HG03558 (cell line): ENCODE measurements around the gene MGAT4B.

ENCODE experiments used
- ATAC-seq: cut with Tn5 transposase; IDR thresholded peaks from one replicate; pipeline ENCODE4 v1.9.1; 2021; ENCODE audit warnings: moderate number of reproducible peaks; ENCODE audit not compliant: unreplicated experiment; ENCODE audit errors: extremely low read depth

MGAT4B gene

GRCh38 chr5:179828756-179829421 is 22.2 kb upstream of the MGAT4B start:
- no peak for ATAC-seq

GRCh38 chr5:179827680-179828079 is 21.0 kb upstream of the MGAT4B start:
- no peak for ATAC-seq

DNA sequence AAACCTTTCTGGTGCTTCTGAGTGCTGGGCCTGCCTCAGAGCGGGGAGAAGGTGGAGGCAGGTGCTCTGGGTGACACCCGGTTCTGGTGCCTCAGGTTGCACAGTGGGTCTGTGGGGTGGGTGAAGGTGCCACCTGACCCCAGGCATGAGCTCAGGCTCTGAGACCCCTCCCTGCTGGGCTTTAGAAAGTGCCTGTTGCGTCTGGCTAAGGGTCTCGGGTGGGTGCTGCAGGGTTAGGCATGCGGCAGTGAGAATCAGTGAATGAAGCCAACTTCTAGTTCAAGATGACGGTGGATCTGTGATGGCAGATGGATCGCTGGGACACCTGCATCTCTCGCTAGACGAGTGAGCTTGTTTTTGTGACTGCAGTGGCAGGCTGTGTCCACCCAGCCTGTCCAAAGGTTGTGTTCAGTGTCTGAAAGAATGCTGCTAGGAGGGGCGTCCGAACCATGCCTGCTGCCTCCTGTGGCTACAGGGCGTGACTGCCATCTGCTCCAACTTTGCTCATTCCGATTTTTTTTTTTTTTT is 19.1 kb upstream of the MGAT4B start:
- ATAC-seq = no peak

DNA sequence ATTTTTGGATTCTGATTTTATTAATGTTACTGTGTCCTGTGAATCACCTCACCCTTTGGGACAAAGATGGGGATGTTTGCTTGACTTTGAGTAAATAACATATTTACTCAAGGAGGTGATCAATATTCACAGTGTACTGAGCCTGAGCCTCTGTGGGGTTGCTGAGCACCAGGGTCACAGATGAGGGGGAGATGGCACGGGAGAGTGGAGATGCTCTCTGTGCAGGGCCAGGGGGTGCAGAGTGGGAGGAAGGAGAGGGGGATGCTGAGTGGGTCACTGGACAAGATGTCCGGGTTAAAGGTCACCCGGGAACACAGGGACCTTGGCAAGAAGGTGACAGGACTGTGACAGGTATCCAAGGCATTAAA is 18.1 kb upstream of the MGAT4B start:
- no peak for ATAC-seq

- no peak for ATAC-seq
These were observed 17.5 kb upstream of the MGAT4B start for GRCh38 chr5:179823937-179824744.

DNA sequence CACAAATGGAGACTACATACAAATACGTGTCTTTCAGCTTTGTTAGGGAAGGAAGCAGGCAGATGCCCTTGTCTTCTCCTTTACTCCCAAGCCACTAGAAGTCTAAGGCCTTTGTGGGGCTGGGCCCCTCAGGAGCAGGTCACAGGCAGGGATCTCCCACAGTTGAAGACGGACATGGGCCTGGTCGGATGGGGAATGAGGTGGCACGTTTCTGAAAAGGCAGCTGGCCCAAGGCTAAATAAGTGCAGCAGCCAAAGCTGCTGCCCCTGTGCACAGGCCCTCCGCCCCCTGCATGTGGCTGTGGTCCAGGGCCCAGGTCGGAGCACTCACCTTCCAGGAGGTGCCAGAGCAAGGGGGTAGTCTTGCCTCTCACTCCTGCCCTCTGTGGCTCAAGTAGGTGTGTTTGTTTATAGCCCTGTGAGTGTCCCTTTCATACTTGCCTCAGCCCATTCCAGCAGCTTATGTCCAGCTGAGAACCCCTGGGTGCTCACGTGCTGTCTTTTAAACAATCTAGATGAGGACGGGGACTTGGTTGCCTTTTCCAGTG is 15.9 kb upstream of the MGAT4B start:
- no peak for ATAC-seq

GRCh38 chr5:179822059-179822432 is 15.4 kb upstream of the MGAT4B start:
- no peak for ATAC-seq

DNA sequence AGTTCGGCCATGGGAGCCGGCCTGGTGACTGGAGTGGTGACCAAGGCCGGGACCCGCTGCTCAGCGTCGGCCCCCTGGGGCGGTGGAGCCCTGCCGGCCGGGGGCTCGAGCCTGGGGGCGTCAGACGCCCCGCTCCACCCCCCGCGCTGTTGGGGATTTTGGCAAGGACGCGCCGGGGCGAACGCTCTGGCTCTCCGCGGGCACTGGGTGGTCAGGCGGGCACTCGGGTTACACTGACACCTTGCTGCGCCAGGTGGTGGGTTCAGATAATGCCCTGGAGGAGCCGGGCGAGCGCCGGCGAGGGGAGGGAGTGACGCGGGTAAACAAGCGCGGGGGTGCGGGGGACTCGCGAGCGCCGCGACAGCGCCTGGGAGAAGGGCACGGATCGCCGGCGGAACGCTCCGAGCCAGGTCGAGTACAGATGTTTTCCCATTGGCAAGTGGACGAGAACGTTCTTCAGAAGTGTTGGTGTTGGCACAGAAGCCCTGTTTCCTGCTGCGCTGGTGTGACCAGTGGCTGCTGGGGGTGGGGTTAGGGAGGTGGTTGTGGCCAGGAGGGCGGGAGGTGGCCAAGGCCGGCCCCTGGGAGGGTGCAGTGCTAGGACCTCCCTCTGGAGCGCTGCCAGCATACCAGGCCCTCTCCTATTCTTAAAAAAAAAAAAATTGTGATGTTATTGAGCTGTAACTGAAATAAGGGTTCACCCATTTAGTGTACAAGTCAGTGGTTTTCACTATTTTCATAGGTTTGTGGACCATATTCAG is 14.8 kb upstream of the MGAT4B start:
- no peak for ATAC-seq

- ATAC-seq = no peak
These were observed 14.0 kb upstream of the MGAT4B start, which contains the start of gene SQSTM1 for GRCh38 chr5:179820483-179821297. Gene SQSTM1, plus strand, starts transcription at chr5:179820905. Its CDS starts 32 bp downstream, at chr5:179820937.

DNA sequence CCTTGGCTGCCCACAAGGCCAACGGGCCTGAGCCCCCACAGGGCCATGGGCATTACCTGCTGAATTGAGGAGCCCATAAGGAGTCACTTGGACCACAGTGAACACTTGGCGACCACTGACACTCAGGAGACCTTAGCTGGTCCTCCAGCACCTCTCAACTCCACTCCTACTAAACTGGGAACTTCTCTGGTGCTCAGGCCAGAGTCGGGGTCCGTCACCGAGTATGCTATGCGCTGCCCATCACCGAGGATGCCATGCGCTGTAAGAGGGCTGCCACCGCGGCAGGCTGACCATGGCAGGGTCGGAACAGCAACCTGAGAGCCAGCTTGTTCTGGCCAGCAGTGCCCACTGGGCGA is 13.4 kb upstream of the MGAT4B start:
- ATAC-seq = no peak

DNA sequence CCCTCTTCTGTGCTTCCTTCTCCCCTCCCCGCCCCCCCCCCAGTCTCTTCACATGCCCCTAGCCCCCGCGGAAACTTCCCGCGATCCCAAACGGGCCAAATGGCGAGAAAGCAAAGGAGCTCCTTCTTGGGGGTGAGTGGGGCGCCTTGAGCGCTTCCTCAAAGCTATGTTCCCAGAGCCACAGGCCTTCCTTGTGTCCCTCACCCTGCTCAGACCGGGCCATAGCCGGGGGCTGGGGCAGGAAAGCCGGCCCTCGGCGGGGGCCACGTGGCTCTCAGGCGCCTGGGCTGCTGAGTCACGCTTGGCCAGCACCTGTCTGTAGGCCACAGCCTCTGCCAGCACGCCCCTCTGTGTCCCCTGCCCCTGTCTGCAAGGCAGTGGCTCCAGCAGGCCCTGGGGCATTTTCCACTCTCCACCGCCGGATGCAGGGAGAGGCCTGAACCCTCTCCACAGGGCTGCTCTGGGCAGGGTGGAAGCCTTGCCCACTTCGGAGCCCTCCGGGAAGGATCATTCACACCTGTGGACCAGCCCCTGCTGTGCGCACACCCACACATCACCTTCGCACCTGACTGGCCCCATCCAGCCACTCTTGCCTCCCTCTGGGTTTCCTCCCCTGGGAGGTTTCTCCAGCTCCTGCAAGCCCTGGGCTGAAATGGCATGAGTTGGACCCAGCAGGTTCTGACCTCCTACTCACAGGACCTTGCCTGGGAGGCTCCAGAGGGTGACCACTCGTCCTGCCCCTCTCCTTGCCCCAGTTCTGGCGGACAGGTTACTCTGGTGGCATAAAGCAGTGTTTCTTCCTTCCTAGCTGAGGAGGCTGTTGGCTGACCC is 12.8 kb upstream of the MGAT4B start:
- no peak for ATAC-seq

DNA sequence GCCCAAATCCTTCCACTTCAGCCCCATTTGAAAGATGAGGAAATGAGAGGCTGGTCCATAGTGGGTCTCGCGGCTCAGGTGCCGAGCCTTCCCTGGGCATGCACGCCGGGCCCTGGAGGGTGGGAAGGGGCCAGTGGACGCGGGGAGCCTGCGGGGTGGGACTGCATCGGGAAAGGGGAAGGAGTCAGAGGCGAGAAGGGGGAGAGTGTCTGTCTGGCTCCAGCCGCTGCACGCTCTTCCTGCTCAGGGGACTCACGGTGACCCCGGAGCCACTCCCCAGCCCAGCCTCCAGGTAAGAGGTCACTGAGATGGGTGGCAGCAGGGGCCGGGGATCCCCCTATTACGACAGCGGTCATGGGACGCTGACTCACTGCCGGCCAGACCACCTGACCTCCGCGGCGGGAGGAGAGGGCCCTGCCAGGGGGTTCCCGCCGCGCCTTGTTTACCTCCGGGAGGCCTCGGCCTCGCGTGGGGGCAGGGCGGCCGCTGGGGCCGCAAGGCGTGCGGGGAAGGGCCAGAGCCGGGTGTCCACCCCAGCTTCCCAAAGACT is 12.2 kb upstream of the MGAT4B start:
- peak; percentile 57 for ATAC-seq

- no peak for ATAC-seq
These were observed 11.5 kb upstream of the MGAT4B start for GRCh38 chr5:179817890-179818745.

GRCh38 chr5:179817470-179817840 is 10.8 kb upstream of the MGAT4B start:
- ATAC-seq = no peak

DNA sequence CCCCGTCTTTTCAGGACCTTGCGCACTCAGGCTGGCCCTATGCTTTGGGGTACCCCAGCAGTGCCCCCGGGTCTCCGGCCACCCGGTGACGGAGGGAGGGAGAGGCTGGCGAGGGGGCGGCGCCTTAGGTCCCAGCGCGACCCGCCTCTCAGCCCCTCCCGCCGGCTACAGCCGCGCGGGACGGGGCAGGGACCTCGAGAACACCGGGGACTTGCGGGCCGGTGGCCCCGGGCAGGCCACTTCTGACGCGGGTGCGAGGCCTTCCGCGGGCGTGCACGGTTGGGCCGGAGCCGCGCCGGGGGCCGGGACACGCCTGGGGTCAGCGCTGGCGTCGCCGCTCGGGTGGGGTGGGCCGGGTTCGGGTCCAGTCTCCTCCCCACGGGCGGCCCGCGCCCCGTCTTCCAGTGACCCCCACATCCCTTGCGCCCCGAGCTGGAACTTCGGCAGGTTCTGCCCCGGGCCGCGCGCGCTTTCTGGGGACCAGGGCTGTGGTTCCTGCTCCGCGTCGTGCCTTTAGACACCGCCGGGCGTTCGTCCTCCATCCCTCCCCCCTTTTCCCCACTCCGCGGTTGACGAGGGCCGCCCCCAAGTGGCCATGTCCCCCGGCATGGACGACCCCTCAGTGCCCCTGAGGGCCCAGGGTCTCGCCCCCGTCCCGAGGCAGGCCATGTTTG is 10.3 kb upstream of the MGAT4B start:
- no peak for ATAC-seq

- ATAC-seq = no peak
These were observed 9.7 kb upstream of the MGAT4B start for GRCh38 chr5:179816401-179816795.

- ATAC-seq = no peak
These were observed 9.0 kb upstream of the MGAT4B start for GRCh38 chr5:179815491-179816249.
